ENCODE data around the gene CYGB.

Gene CYGB

DNA sequence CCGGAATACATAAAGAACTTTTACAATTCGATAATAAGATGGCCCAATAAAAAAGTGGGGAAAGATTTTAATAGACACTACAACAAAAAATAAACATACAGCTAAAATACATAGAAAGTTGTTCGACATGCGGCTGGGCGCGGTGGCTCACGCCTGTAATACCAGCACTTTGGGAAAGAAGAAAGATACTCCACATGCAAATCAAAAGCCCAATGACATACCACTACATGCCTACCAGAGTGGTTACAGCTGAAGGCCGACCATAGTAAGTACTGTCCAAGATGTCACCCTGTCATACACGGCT lies 11.7 kb upstream of the CYGB start:
- no peak for DNase-seq

DNA sequence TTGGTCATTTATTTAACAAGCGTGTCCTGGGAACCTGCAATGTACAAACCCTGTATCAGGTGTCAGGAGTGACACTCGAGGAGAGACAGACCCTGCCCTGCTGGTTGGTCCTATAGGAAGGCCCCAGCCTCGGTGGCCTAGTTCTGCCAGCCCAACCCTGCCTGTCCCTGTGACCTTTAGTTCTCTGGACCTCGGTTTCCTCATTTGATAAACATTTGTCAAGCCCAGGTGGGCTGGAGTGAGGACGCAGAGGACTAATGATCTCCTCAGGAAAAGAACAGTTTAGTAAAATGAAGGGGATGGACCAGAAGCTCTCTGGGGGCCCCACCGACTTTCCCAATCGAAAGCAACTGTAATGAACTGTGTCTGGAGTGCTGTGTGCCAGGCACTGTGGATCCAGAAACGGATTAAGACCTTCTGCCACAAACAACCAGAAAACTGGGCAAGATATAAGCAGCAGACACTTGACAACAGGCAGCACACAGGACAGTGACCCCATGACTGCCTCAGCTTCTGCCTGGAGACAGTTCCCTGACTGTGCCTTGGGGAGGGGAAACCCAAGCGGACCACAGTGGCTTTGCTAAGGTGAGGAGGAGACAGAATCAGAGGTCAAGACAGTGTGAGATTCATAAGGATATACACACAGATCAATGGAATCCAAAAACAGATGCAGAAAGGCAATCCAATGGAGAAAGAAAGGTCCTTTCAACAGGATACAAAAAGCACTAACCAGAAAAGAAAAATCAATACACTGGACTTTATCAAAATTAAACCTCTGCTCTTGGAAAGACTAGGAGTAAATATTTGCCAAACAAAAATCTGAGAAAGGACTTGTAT lies 11.1 kb upstream of the CYGB start:
- no peak for DNase-seq

DNA sequence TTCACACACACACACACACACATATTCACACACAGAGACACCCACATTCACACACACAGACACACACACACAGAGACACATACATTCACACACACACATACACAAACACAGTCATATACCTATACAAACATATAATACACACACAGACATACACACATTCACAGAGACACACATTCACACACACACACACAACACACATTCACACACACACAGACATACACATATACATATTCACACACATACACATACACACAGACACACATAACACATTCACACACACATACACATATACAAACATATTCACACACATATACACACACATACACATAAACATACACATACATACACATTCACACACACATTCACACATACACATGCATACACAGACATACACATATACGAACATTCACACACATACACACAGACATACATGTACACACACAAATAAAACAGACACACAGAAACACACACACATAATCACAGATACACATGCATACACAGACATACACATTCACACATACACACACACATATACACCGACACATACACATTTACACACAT lies 10.2 kb upstream of the CYGB start:
- no peak for DNase-seq

DNA sequence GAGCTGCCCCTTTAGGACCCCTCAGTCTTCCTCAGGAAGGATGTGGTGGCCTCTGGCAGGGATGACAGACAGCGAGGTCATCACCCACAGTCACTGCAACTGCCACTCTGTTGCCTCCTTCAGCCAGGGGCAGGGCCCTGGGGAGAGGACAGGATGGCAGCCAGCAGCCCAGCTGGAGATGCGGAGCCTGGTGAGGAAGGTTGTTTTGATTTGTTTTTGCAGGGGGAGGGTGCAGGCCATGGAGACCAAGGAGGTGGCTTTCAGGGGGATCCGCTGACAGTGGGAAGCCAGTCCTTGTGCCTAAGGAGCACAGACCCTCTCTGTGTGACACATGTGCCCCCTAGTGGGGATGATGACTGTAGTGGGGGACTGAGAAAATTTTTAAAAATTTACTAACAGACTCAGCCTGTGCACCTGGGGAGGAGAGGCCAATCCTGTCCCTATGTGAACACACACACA lies 9.7 kb upstream of the CYGB start:
- DNase-seq: peak; percentile 65

DNA sequence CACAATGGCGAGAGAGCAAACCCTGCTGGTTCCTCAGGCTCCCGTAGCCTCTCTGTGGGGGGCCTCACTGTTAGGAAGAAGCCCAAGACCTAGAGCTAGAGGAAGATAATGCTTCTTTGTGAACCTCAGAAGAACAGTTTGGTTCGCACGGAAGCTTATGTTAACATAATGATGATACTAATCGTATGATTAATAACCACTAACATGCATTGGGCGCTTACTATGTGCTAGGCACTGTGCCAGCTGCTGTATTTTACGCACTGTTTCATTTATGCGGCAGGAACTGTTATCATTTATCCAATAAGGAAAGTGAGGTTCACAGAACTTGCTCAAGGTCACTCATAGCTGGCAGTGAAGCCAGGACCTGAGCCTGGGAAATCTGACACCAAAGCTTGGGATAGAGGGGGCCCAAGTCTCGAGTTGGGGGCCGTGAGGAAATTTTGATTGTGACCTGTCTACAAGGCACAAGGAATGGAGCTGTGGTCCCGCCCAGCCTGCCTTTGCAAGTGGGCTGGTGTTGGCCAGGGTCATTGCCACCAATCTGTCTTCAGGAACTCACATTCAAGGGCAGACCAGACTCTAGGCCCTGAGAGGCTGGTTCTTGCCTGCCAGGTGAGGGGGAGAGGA lies 9.2 kb upstream of the CYGB start:
- DNase-seq: no peak

DNA sequence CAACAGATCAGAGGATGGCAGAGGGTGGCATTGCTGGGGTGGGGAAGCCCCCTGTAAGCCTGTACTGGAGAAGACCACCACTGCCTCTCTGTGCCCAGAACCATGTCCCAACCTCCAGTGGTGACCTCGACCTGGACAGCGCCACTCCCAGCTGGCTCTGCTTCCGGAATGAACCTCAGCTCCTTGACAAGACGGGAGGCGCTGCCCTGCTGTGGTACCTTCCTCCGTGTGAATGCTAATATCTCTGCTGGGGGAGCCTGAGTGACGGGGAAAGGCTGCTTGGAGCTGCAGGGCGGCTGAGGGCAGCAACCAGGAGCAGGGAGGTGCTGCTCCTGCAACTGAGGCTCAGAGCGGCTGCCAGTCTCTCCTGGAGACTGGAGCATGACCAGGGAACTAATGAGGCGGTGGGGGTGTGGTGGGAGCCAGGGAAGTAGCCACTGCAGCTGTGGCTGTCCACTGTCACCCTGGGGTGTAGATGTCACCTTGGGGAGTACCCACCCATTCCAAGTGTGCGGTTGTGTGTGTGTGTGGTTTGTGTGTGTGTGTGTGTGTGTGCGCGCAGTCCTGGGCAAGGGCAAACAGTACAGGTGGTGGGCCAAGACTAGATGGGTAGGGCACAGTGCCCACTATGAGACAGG lies 8.5 kb upstream of the CYGB start:
- DNase-seq: no peak

DNA sequence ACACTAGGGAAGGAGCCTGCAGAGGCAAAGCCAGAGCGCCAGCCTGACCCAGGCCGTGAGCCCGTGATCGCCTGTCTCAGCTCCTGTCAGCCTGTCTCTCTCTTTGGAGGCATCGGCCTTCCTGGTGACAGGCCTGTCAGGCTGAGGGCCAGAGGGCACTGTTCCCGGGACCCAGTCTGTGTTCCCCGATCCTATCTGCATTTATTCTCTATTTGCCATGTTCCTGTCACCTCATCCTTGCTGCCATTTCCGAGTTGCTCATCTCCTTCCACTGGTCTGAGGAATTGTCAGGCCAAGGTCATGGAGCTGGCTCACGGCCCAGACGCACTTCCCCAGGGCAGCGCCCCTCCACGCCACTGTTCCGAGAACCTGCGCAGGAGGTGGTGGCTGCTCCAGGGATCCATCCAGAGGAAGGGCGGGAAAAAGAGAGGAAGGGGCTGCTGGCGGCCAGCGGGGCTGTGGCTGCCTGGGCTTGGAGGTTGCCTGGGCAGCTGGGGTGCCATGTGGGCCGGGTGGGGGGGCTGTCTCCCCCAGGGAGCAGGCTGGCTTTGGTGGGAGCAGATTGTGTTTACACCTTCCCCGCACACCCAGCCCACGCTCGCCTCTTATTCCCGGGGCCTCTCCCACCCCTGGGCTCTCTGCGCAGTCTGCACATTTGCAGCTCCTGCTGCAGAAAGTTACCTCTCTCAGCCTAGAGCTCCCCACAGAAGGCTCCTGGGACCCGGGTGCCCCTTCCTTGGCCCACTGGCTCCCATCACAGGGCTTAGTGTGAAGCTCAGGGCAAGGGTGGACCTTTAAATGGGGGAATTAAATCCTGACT lies 7.2 kb upstream of the CYGB start:
- DNase-seq: no peak

DNA sequence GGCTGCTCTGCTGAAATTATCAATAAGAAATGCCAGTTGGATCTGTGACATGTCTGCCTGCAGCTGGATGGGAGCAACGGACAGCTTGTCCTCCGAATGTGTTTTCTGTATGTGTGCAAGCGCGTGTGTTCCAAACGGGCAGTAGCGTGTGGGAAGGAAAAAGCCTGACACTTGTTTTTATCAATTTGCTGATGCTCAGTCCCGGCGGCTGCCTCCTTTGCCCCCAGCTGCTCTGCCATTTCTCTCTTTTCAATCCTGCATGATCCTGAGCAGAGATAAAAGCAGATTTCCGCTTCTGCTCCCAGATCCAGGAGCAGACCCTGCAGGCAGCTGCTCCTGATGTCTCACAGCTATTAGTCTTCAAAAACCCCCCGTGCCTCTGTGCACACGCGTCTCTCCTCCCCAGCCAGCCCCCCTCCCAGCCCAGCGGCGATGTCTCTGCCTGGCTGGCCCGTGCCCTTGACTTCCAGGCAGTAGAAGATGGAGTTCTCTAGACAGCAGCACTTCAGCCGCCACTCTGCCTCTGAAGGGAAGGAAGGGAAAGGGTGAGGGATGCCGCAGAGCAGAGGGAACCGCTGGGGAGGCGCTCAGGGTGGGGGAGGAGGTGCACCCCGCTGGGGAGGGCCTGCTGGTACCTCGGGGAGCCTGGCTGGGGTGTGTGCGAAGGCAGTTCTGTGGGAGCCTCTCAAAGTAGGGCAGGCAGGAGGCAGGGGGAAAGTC lies 6.5 kb upstream of the CYGB start:
- no peak for DNase-seq

DNA sequence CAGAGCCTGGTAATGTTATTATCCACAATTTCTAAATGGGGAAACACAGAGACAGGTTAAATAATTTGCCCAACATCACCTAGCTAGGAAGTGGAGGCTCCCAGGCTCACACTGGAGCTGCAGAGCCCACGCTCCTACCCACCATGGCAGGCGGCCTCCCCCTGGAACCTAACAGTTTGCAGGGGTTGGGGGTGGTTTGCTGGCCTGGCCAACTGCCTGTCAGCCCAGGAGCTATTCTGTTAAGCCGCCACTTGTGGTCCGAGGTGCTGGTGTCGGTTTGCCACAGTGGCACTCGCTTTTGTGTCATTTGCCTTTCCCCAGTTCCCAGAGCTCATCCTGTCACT lies 5.9 kb upstream of the CYGB start:
- DNase-seq: no peak

DNA sequence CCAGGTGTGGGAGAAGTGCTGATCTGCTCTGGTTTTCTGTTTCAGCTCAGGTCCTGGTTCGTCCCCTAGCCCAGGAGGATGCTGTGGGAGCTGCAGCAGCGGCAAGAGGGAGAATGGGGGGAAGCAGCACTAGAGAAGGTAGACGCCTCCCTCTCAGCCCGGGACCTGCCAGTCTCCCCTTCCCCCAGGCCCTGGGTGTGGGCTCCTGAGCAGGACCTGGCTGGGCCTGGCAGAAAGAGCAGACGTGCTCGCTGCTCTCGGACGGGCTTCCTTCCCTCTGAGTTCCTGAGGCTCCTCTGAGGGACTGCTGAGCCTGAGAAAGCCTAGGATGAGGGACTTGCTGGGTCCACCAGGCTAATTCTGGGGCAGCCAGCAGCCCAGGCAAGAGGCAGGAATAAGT lies 5.5 kb upstream of the CYGB start:
- no peak for DNase-seq

DNA sequence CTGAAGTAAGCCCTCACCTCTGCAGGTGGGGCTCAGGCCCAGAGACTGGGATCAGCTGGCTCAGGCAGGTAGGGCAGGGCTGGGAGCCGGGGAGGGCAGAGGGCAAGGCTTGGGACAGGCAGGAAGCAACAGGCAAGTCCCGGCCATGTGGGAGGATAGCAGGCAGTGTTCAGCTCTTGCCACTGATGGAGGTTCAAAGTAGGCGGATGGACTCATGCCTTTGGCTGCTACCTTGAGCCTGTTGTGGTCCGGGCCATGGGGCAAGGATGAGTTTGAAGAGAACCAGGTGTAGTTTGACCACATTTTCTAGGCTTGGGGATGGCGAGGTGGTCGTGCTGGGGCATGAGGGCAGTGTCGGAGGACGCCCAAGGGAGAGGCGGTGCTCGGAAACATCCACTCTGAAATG lies 5.1 kb upstream of the CYGB start:
- no peak for DNase-seq

DNA sequence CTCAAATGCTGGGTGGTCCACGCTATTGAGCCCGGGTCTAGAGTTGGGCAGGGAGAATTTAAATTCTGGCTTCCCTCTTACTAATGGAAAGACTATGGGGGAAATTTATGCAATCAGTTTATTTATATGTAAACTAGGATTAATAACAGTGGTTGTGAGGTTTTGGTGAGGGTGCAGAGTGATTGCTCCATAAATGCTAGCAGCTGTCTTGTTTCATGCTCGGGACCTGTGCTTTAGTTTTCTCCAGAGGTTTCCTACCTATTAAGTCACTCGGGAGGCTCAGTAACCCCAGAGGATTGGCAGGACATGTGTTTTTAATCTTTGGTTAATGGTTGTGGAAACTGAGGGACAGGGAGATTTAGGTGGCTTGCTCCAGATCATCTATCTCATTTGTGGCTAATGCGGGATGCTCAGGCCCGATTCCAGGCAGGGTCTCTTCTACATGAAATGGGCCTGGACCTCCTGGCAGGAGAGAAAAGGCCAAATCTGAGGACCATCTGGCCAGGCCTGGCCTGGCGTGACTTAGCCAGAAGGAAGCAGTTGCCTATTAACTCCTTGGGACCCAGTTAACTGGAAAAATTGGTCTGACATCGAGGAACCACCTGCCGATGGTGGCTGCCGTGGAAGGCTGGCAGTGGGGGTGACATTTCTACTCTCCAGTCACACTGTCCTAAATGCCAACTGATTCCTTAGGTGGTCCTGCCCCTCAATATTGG lies 4.4 kb upstream of the CYGB start:
- no peak for DNase-seq

DNA sequence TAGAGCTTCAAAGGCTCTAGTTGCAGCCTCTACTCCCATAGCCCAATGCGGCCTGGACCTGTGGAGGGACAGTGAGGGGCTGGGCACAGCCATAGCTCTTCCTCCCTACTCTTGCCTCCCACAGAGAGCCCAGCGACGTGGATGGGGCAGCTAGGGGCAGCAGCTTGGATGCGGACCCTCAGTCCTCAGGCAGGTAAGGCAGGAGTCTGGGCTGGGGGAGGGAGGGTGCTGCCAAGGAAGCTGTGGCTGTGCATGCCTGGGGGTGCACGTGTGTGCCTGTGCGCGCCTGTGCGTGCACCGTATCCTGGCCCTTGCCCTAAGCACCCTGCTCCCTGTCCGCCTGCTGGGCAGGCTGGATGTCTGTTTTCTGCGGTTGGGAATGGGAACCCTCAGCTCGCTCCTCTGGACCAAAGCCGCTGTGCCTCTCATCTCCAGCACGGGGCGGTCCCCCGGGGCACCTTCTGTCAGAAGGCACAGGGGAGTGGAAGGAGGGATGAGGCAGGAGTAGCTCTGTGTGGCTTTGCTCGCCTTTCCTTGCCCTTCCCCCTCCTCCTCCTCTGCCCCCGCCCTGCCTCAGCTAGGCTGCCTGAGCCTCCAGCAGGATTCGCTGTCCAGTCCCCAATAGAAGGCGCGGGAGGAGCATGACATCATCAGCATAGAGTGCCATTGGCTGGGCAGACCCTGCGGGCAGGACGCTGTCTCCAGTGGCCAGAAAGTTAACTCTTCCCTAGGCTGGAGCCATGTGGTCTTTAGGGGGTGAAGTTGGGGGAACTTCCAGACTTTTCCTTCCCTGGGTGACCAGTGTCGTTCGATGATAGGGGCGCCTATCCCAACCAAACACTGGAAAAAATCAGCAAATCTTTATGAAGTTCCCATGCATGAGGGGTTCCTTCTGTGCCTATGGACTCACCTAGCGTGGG lies 3.1 kb upstream of the CYGB start:
- DNase-seq: peak; percentile 53

DNA sequence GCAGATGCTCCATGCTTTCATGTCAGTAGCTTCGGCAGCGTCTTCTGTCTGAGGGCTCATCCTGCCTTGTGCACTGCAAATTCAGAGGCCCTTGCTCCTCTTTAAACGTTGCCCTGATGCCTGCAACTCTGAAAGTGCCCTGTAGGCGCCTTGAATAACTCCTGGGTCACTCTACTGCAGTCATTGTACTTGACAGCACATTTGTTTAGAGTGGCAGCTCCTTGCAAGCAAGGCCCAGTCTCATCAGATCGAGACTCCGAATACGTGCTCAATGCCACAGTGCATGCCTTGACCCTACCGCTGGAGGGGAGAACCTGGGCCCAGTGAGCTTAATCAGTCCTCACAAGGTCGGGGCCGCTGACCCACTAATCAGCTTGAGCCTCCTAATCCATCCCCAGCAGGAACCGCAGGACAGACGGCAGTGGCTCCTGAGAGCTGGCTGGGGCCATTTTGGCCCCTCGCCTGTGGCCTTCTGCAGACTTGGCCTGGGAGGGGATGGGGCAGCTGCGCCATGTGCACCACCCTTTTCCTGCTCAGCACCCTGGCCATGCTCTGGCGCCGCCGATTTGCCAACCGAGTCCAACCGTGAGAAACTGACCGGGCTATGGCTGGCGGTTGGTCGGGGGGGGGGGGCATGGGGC lies 2.2 kb upstream of the CYGB start, which contains the start of gene PRCD:
Gene PRCD, plus strand, starts transcription at position 414 of the 641 bp plus-strand sequence. Its CDS starts 98 bp downstream, at position 512.
- no peak for DNase-seq

DNA sequence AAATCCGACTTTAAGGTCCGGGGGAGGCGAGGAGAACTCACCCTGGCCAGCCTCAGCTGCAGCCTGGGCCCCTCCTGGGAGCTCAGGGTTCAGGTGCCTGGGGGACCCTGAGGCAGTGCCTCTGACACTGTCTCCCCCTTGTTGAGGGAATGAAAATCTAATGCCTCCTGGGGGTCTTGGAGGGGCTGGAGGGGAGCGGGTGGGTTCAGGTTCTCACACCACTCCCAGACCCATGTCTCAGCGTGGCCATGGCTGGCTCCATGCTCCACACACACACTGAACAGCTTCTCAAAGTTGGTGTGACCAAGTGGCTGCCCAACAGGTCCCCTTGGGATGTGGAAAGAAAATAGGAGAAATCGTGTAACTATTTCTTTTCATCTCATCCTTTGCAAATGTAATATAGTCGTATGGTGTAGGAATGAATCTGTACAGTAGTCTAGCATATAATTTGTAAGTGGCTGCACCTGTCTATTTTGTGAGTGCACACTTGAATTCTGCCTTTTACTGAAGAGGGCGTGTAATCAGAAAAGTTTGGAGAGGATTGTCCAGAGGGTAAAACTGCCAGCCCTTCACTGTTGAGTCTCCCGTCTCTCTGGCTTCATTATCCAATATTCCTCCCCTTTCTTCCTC lies 1.5 kb upstream of the CYGB start:
- DNase-seq: no peak

DNA sequence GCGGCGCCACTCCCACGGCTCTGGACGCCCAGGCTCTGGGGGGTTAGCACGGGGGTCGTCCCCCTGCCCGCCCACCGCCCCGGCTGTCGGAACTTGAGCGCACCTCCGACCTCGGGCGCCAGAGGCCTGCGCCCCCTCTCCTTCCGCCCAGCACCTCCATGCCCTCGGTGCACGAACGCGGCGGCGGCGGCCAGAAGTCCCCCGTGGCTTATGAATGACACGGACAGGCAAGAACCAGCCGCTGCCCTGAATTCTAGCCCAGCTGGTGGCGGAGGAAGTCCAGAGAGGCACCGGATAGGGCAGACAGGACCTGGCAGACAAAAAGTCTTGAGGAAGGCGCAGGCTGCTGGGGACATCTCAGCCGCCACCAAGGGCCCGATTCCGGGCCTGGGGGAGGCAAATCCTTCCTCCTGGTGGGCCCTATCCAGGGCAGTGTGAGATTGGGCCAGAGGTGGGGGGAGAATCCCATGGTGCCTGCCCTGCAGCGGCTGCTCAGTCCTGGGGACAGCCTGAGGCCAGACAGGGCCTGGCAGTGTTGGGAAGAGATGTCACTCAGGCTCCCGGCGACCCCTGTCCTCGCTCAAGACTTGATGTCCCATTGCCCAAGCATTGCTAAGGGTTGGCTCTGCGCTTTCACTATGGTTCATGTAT lies 897 bp upstream of the CYGB start:
- no peak for DNase-seq

DNA sequence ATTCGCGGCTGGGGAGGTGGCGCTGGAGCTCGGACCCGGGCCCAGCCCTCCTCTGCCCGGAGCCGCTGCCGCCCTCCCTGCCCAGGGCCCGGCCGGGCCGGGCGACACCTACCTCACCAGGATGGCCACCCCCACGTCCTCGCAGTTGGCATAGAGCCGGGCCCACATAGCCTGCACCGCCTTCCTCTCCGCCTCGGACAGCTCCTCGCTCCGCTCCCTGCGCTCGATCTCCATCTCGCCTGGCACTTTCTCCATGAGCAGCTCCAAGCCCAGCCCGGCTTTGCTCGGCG lies 276 bp downstream of the CYGB start:
- no peak for DNase-seq

DNA sequence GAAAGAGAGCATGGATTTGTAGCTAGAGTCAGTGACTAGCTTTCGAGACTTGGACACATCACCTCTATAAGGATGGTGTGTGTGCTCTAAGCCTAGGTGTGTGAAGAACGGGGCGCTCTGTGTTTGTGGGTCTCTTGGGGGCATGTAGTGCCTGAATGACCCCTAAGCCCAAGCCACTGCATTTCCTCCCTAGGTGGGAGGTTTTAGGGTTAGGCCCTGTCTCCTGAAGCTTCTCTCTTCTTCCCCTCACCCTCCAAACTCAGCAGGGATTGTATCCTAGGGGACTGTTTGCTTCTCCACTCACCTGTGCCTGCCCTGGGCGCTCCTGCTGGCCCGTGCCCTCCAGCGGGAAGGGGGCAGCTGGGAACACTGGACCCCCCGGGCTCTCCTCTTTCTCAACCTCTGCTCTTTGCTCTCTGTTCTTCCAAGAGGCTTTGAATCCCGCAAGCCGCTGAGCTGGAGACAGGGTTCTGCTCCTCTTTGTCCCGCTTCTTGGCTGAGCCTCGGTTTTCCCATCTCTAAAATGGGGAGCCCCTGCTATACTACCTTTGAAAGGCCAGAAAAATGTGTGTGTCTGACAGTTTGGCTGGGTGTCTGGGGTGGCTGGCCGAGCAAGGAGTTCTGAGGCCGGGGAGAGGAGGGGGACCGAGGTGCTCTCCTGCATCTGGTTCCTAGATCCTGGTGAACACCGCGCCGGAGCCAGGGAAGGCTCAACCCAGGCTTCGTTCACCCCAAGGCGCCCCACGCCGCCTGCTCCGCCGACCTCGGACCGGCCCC lies 810 bp downstream of the CYGB start:
- no peak for DNase-seq

Measured in stimulated activated CD4-positive, alpha-beta T cell treated with anti-CD3 and anti-CD28 coated beads, Interleukin-15, amount 100 ng/mL, for 24 hours (primary cell).